KOPT-K1 (cell line): ENCODE data around the gene KLF6.

Experiments
- H3K27ac ChIP-seq: fragments of 200-600 bp; sonication (generic); 2 replicates; pipeline ENCODE4 v1.5.1; 2016; ENCODE audit warnings: antibody characterized with exemption, mild to moderate bottlenecking, low read depth, low read length; ENCODE audit not compliant: poor library complexity, severe bottlenecking
- H3K36me3 ChIP-seq: fragments of 200-600 bp; sonication (generic); 2 replicates; pipeline ENCODE4 v1.5.1; 2017; ENCODE audit warnings: antibody characterized with exemption, mild to moderate bottlenecking, low read length, moderate library complexity; ENCODE audit not compliant: insufficient read depth
- H3K9me3 ChIP-seq: fragments of 200-600 bp; sonication (generic); 2 replicates; pipeline ENCODE4 v1.5.1; 2017; ENCODE audit warnings: antibody characterized with exemption, low read length, mild to moderate bottlenecking; ENCODE audit not compliant: insufficient read depth, poor library complexity, severe bottlenecking

The KLF6 gene

GRCh38 chr10:3784510-3785250 lies at the start of gene KLF6:
KLF6 (minus strand) TSS chr10:3785209; CDS start chr10:3785014, 195 bp downstream.
- peaks cover 29% of the 10 kb centered on the region for H3K36me3 ChIP-seq
- H3K9me3 ChIP-seq, result no peaks in the 10 kb centered on the region
- peak within 1 kb of the TSS; percentile 97 for H3K27ac ChIP-seq

- no peaks in the 10 kb centered on the region for H3K9me3 ChIP-seq
- no peaks in the 10 kb centered on the region for H3K36me3 ChIP-seq
- H3K27ac ChIP-seq, result no peak overlapping the region
These were observed 49.4 kb upstream of the KLF6 start for GRCh38 chr10:3834404-3834803.

GRCh38 chr10:3833046-3833445 lies 48.0 kb upstream of the KLF6 start:
- Histone ChIP-seq H3K9me3 (no peaks in the 10 kb centered on the region), H3K36me3 (no peaks in the 10 kb centered on the region), H3K27ac (no peak overlapping the region)

GRCh38 chr10:3832022-3832786 lies 47.2 kb upstream of the KLF6 start:
- Histone ChIP-seq H3K9me3 (no peaks in the 10 kb centered on the region), H3K27ac (no peak overlapping the region), H3K36me3 (no peaks in the 10 kb centered on the region)

GRCh38 chr10:3831608-3832007 lies 46.6 kb upstream of the KLF6 start:
- Histone ChIP-seq H3K36me3 (no peaks in the 10 kb centered on the region), H3K9me3 (no peaks in the 10 kb centered on the region), H3K27ac (no peak overlapping the region)

- no peaks in the 10 kb centered on the region for H3K36me3 ChIP-seq
- no peak overlapping the region for H3K27ac ChIP-seq
- no peaks in the 10 kb centered on the region for H3K9me3 ChIP-seq
These were observed 45.9 kb upstream of the KLF6 start for GRCh38 chr10:3830946-3831345.

GRCh38 chr10:3829156-3830050 lies 44.4 kb upstream of the KLF6 start:
- Histone ChIP-seq H3K9me3 (no peaks in the 10 kb centered on the region), H3K36me3 (no peaks in the 10 kb centered on the region), H3K27ac (peak overlapping the region; percentile 64)

GRCh38 chr10:3828404-3829155 lies 43.6 kb upstream of the KLF6 start:
- Histone ChIP-seq H3K27ac (peak overlapping the region; percentile 64), H3K36me3 (no peaks in the 10 kb centered on the region), H3K9me3 (no peaks in the 10 kb centered on the region)

GRCh38 chr10:3827768-3828403 lies 42.9 kb upstream of the KLF6 start:
- Histone ChIP-seq H3K9me3 (no peaks in the 10 kb centered on the region), H3K27ac (peak overlapping the region; percentile 64), H3K36me3 (no peaks in the 10 kb centered on the region)

GRCh38 chr10:3827266-3827665 lies 42.3 kb upstream of the KLF6 start:
- Histone ChIP-seq H3K27ac (no peak overlapping the region), H3K36me3 (no peaks in the 10 kb centered on the region)

GRCh38 chr10:3825862-3826351 lies 40.9 kb upstream of the KLF6 start:
- Histone ChIP-seq H3K27ac (no peak overlapping the region), H3K36me3 (no peaks in the 10 kb centered on the region), H3K9me3 (no peaks in the 10 kb centered on the region)

More at GRCh38 chr10:3827266-3827665, 42.3 kb upstream of the KLF6 start:
- no peaks in the 10 kb centered on the region for H3K9me3 ChIP-seq

GRCh38 chr10:3825244-3825643 lies 40.2 kb upstream of the KLF6 start:
- Histone ChIP-seq H3K9me3 (no peaks in the 10 kb centered on the region), H3K36me3 (no peaks in the 10 kb centered on the region), H3K27ac (no peak overlapping the region)

GRCh38 chr10:3822541-3823330 lies 37.7 kb upstream of the KLF6 start:
- H3K27ac ChIP-seq, result no peak overlapping the region
- H3K9me3 ChIP-seq, result no peaks in the 10 kb centered on the region
- no peaks in the 10 kb centered on the region for H3K36me3 ChIP-seq
